Activated B cell treated with CpG ODN at 0.5 μM for 24 hours (primary cell): Measurements from ENCODE around the gene DNAJC30. TPM values are rescaled to one million over a fixed set of nuclear protein-coding genes. Genes with fewer than 3 reads are reported as not detected.
A peak's percentile ranks its signal among the peaks of the same experiment; 100 is the strongest.

Experiments used
- ATAC-seq: fragments of 200-7000 bp; cut with Tn5 transposase; one replicate; pipeline ENCODE4 v1.10.0; 2021; ENCODE audit warnings: low read depth, mild to moderate bottlenecking, moderate library complexity
- CTCF ChIA-PET: fragments of 350-600 bp; sonication (Branson Sonifier 250); formaldehyde crosslinking; loops from one replicate; lab custom pipeline; 2021; ENCODE audit warnings: antibody characterized with exemption; lab: Charles Lee
- POLR2A ChIA-PET: fragments of 350-600 bp; sonication (Branson Sonifier 250); formaldehyde crosslinking; loops from one replicate; lab custom pipeline; 2021; ENCODE audit warnings: antibody characterized with exemption; lab: Charles Lee
- DNase-seq: peaks from one replicate; pipeline ENCODE4 v3.0.0; 2022
- H3K27ac Mint-ChIP-seq: one replicate; pipeline ENCODE4 v1.8.0; 2020; ENCODE audit warnings: mixed read lengths
- H3K27me3 Mint-ChIP-seq: one replicate; pipeline ENCODE4 v1.8.0; 2021; ENCODE audit warnings: mixed read lengths
- H3K36me3 Mint-ChIP-seq: one replicate; pipeline ENCODE4 v1.8.0; 2021; ENCODE audit warnings: low read depth, mixed read lengths
- H3K4me1 Mint-ChIP-seq: one replicate; pipeline ENCODE4 v1.8.0; 2021; ENCODE audit warnings: mixed read lengths
- H3K4me3 Mint-ChIP-seq: one replicate; pipeline ENCODE4 v1.8.0; 2020; ENCODE audit warnings: mild to moderate bottlenecking, mixed read lengths
- H3K9me3 Mint-ChIP-seq: one replicate; pipeline ENCODE4 v1.8.0; 2020; ENCODE audit warnings: mixed read lengths
- CTCF ChIP-seq: fragments of 200-600 bp; IDR thresholded peaks from one replicate; pipeline ENCODE4 v1.8.0; 2022; ENCODE audit warnings: antibody characterized with exemption, mild to moderate bottlenecking
- intact Hi-C: fragments of 100-400 bp; cut with micrococcal nuclease; formaldehyde crosslinking; loops from one replicate; pipeline ENCODE4 v1.15.1; 2024
- total RNA-seq: library from RNA; stranded (reverse); gene quantifications from 2 replicates; pipeline ENCODE4 v1.2.3, GENCODE V29; 2022

Gene DNAJC30
- total RNA-seq, 1 donor from 2014 or later: 14.2 TPM

DNA sequence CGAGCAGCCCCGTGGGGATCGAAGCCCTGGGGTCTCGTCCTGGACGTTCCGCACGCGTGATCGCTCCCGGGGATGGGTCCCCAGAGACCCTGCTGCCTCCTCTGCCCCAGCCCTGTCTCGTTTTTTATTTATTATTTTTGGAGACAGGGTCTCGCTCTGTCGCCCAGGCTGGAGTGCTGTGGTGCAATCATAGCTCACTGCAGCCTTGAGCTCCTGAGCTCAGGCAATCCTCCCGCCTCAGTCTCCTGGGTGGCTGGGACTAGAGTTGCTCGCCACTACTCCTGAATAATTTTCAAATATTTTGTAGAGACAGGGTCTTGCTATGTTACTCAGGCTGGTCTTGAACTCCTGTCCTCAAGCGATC is 36.5 kb upstream of the DNAJC30 start:
- Mint-ChIP-seq H3K9me3 (no peaks in the 10 kb centered on the region), H3K36me3 (no peaks in the 10 kb centered on the region), H3K4me3 (peak overlapping the region; percentile 79), H3K27ac (no peak overlapping the region), H3K4me1 (peaks cover 21% of the 10 kb centered on the region), H3K27me3 (peaks cover 28% of the 10 kb centered on the region)
- POLR2A ChIA-PET: interaction anchor here (0.5 to 0.6 kb wide), 4 partner anchors 16 to 859 kb away, joined by 3 to 5 read pairs (median 4); no protein-coding TSS in a partner anchor
- DNase-seq: no peak
- no peak for TF ChIP-seq CTCF
- ATAC-seq: no peak
- CTCF ChIA-PET: no interaction called here
- intact Hi-C loops: loop anchor here (1.0 to 2.0 kb wide), 3 partner anchors 15 to 53 kb away; partner anchors contain the start of genes ABHD11 and VPS37D

GRCh38 chr7:73718905-73719805 is 35.9 kb upstream of the DNAJC30 start, which contains the start of gene STX1A:
TSS of gene STX1A (minus strand) at chr7:73719669. CDS start at chr7:73719631, 38 bp downstream.
- ATAC-seq (peak; percentile 85), DNase-seq (peak; percentile 72)
- Mint-ChIP-seq H3K9me3 (no peaks in the 10 kb centered on the region), H3K4me3 (peak within 1 kb of the TSS; percentile 79), H3K36me3 (no peaks in the 10 kb centered on the region), H3K4me1 (peaks cover 21% of the 10 kb centered on the region), H3K27me3 (peaks cover 28% of the 10 kb centered on the region), H3K27ac (no peak within 1 kb of the TSS)
- ChIA-PET CTCF (no interaction called here), POLR2A (interaction anchor here (0.5 to 0.6 kb wide), 2 partner anchors 20 to 115 kb away, joined by 3 to 6 read pairs; no protein-coding TSS in a partner anchor)
- no peak for TF ChIP-seq CTCF
- intact Hi-C loops: loop anchor here (1.0 to 2.0 kb wide), 5 partner anchors 12 to 52 kb away; partner anchors contain the start of genes ABHD11, BUD23, DNAJC30 and VPS37D

GRCh38 chr7:73718438-73718881 is 35.2 kb upstream of the DNAJC30 start:
- ATAC-seq (no peak), DNase-seq (no peak)
- H3K4me1 Mint-ChIP-seq: peaks cover 21% of the 10 kb centered on the region
- H3K9me3 Mint-ChIP-seq: no peaks in the 10 kb centered on the region
- no peak for TF ChIP-seq CTCF
- ChIA-PET POLR2A (no interaction called here), CTCF (no interaction called here)
- H3K4me3 Mint-ChIP-seq: peak overlapping the region; percentile 68
- peaks cover 31% of the 10 kb centered on the region for H3K27me3 Mint-ChIP-seq
- no peak overlapping the region for H3K27ac Mint-ChIP-seq
- intact Hi-C loops: loop anchor here (1.0 to 2.0 kb wide), 3 partner anchors 11 to 52 kb away; partner anchors contain the start of genes BUD23, DNAJC30 and VPS37D
- no peaks in the 10 kb centered on the region for H3K36me3 Mint-ChIP-seq

GRCh38 chr7:73717991-73718405 is 34.7 kb upstream of the DNAJC30 start:
- H3K4me3 Mint-ChIP-seq: peak overlapping the region; percentile 68
- CTCF ChIA-PET: no interaction called here
- ATAC-seq (peak; percentile 48), DNase-seq (peak; percentile 38)
- H3K27me3 Mint-ChIP-seq: peaks cover 35% of the 10 kb centered on the region
- H3K36me3 Mint-ChIP-seq: no peaks in the 10 kb centered on the region
- H3K27ac Mint-ChIP-seq: no peak overlapping the region
- H3K9me3 Mint-ChIP-seq: no peaks in the 10 kb centered on the region
- POLR2A ChIA-PET: interaction anchor here (1.0 to 1.4 kb wide), 2 partner anchors 20 to 195 kb away, joined by 3 to 5 read pairs; partner anchors contain the start of genes ABHD11 and BAZ1B
- TF ChIP-seq CTCF: no peak
- intact Hi-C loops: loop anchor here (1.0 to 2.0 kb wide), 3 partner anchors 11 to 51 kb away; partner anchors contain the start of genes BUD23, DNAJC30 and VPS37D
- H3K4me1 Mint-ChIP-seq: peaks cover 21% of the 10 kb centered on the region
